ENCODE results near the gene HIBCH. TPM values are rescaled to one million over a fixed set of nuclear protein-coding genes. Genes with fewer than 3 reads are reported as not detected.
"Not testable (repeated sequence)": the region's sequence is repeated elsewhere in the genome, so short reads cannot be mapped to it uniquely, and the experiment has no call there.

The HIBCH gene
- total RNA-seq, 3 donors from 2014 or later, result 17.6 to 28.2 (median 23.1) TPM

DNA sequence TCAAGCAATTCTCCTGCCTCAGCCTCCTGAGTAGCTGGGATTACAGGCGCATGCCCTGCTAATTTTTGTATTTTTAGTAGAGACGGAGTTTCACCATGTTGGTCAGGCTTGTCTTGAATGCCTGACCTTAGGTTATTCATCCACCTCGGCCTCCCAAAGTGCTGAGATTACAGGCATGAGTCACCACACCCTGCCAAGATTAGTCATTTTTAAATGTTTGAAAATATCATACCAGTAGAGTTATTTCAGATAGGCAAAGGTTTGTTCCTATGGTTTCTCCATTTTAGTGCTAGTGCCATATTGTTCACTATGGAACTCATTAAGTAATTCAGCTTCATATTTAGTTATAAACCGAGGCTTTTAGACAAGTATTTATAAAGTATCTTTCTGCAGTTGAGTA, 52.3 kb downstream of the HIBCH start:
- DNase-seq, result no peak
- H3K9me3 Mint-ChIP-seq, result no peaks in the 10 kb centered on the region
- peaks cover 23% of the 10 kb centered on the region for H3K36me3 Mint-ChIP-seq (ENCODE audit: insufficient read depth)
- ATAC-seq, result no peak
- no peak overlapping the region for H3K4me3 Mint-ChIP-seq
- H3K4me1 Mint-ChIP-seq (ENCODE audit: low read depth), result no peaks in the 10 kb centered on the region
- no peaks in the 10 kb centered on the region for H3K27me3 Mint-ChIP-seq (ENCODE audit: low read depth)

DNA sequence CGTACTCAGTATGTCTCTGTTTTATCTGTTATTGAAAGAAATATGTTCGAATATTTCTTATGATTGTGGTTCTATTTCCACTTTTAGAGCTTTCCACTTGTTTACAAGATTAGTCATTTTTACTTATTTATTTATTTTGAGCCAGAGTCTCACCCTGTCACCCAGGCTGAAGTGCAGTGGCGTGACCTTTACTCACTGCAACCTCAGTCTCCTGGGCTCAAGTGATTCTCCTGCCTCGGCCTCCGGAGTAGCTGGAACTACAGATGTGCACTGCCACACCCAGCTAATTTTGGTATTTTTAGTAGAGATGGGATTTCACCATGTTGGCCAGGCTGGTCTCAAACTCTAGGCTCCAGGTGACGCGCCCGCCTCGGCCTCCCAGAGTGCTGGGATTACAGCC, 53.3 kb downstream of the HIBCH start:
- H3K9me3 Mint-ChIP-seq, result no peaks in the 10 kb centered on the region
- H3K36me3 Mint-ChIP-seq (ENCODE audit: insufficient read depth), result peaks cover 15% of the 10 kb centered on the region
- H3K4me1 Mint-ChIP-seq (ENCODE audit: low read depth), result no peaks in the 10 kb centered on the region
- DNase-seq (no peak), ATAC-seq (no peak)
- H3K4me3 Mint-ChIP-seq, result no peak overlapping the region
- no peaks in the 10 kb centered on the region for H3K27me3 Mint-ChIP-seq (ENCODE audit: low read depth)

DNA sequence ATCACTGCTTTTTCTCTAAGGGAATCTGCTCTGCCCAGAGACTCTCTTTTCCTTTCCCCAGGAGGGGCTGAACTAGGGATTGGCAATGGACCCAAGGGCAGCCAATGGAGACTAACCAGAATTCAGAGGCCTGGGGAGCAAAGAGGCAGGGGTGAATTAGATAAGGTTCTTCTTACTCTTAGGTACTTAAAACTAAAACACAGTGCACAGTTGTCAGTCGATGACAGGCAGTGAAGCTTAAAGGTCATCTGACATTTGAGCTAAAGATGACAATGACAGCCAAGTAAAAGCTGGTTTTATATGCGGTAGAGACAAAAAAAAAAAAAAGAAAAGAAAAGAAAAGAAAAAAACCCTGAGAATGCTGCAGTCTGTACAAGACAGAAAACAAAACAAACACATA, 57.8 kb downstream of the HIBCH start:
- H3K27me3 Mint-ChIP-seq (ENCODE audit: low read depth), result no peaks in the 10 kb centered on the region
- ATAC-seq (no peak), DNase-seq (no peak)
- H3K4me3 Mint-ChIP-seq, result no peak overlapping the region
- H3K9me3 Mint-ChIP-seq, result peaks cover 4% of the 10 kb centered on the region
- peaks cover 42% of the 10 kb centered on the region for H3K36me3 Mint-ChIP-seq (ENCODE audit: insufficient read depth)
- no peaks in the 10 kb centered on the region for H3K4me1 Mint-ChIP-seq (ENCODE audit: low read depth)

DNA sequence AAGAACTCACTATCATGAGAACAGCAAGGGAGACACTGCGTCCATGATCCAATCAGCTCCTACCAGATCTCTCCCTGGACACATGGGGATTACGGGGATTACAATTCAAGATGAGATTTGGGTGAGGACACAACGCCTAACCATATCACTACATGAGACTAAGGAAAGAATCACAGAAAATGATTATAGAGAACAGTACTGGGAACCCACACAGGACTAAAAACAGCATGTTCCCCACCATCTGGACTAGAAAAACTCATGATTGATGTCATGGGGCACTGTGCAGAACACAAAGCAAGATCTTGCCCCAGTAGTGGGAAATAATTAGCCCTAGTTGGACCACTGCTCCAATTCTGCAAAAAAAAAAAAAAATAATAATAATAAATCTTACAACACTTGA, 63.5 kb downstream of the HIBCH start:
- peaks cover 4% of the 10 kb centered on the region for H3K9me3 Mint-ChIP-seq
- ATAC-seq (peak in 1 of 2 donors; percentile 25), DNase-seq (no peak)
- no peak overlapping the region for H3K4me3 Mint-ChIP-seq
- no peaks in the 10 kb centered on the region for H3K27me3 Mint-ChIP-seq (ENCODE audit: low read depth)
- peaks cover 50% of the 10 kb centered on the region for H3K36me3 Mint-ChIP-seq (ENCODE audit: insufficient read depth)
- H3K4me1 Mint-ChIP-seq (ENCODE audit: low read depth), result no peaks in the 10 kb centered on the region

DNA sequence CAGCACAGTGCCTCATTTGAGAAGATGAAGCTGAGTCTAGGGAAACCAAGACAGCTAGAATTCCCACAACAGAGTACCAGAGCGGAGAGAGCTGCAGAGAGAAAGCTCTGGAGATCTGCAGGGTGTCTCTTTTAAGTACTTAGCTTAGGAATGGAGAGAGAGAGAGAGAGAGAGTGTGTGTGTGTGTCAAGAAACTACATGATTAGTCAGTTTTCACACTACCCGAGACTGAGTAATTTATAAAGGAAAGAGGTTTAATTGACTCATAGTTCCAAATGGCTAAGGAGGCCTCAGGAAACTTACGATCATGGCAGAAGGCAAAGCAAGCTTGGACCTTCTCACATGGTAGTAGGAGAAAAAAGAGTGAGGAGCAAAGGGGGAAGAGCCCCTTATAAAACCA, 64.0 kb downstream of the HIBCH start:
- H3K27me3 Mint-ChIP-seq (ENCODE audit: low read depth), result no peaks in the 10 kb centered on the region
- DNase-seq (no peak), ATAC-seq (peak; percentile 75 to 82)
- H3K36me3 Mint-ChIP-seq (ENCODE audit: insufficient read depth), result peaks cover 48% of the 10 kb centered on the region
- H3K4me3 Mint-ChIP-seq, result no peak overlapping the region
- H3K9me3 Mint-ChIP-seq, result peaks cover 4% of the 10 kb centered on the region
- H3K4me1 Mint-ChIP-seq (ENCODE audit: low read depth), result no peaks in the 10 kb centered on the region

DNA sequence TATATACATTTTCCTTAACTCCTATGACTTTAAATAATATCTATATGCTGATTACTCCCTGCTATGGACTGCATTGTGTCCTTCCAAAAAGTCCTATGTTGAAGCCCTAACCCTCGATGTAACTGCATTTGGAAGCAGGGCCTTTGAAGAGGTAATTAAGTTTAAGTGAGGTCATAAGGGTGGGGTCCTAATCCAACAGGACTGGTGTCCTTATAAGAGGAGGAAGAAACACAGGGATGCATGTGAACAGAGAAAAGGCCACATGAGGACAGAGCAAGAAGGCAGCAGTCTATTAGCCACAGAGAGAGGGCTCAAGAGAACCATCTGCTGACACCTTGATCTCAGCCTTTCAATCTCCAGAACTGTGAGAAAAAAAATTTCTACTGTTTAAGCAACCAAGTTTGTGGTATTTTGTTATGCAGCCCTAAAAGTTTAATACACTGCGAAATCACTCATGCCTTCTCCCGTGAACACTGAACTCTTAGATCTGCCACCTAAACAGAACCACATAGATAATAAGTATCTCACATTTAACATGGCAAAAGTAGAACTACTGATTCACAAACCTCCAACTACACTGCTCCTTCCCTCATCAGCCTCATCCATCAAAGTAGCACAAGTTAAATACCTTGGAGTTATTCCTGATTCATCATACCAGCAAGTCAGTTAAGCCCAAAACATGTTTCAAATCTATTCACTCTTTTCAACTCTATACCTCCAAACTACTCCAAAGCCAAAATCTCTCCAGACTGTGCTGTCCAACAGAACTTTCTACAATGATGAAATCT, 65.4 kb downstream of the HIBCH start:
- H3K27me3 Mint-ChIP-seq (ENCODE audit: low read depth), result no peaks in the 10 kb centered on the region
- no peak overlapping the region for H3K4me3 Mint-ChIP-seq
- ATAC-seq (no peak), DNase-seq (no peak)
- no peaks in the 10 kb centered on the region for H3K4me1 Mint-ChIP-seq (ENCODE audit: low read depth)
- H3K9me3 Mint-ChIP-seq, result peaks cover 4% of the 10 kb centered on the region
- H3K36me3 Mint-ChIP-seq (ENCODE audit: insufficient read depth), result peaks cover 47% of the 10 kb centered on the region

DNA sequence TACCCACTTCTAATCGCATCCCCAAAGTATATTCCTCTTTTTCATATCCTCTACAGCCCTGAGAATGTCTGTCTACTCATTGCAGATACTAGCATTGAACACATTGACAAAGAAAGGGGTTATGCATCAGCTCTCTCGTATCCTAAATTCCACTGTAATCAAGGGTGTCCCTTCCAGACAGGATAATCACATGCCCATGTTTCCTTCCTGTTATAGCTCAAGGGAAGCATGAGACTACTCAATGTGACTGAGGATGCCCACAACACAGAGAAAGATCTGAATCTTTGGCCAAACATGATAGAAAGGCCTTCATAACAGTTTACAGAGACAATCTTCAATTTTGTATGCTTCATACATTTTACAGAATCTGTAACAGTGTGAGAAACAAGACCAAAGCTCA, 69.2 kb downstream of the HIBCH start:
- ATAC-seq, result no peak
- no peak overlapping the region for H3K4me3 Mint-ChIP-seq
- H3K9me3 Mint-ChIP-seq, result no peaks in the 10 kb centered on the region
- no peaks in the 10 kb centered on the region for H3K4me1 Mint-ChIP-seq (ENCODE audit: low read depth)
- no peak for DNase-seq
- peaks cover 33% of the 10 kb centered on the region for H3K36me3 Mint-ChIP-seq (ENCODE audit: insufficient read depth)
- no peaks in the 10 kb centered on the region for H3K27me3 Mint-ChIP-seq (ENCODE audit: low read depth)

DNA sequence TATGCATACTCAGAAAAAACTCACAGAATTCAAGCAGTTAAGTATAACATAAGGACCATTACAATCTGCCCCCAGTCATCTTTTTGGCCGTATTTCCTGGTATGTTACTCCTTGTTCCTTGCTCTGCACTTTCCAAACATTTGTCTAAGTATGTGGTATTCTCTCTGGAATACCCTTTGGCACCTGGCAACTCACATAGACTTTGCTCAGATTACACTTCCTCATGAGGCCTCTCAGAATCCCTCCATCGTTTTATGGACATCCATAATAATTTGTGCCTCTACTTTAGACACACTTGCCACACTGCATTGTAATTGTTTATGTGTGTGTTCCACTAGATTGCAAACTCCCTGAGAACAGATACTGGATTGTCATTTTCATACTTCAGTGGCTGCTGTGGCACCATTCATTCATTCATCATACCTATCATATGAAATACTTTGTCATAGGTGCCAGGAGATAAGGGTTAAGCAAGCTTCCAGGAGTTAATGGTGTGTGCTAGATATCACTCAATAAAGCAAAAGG, 84.0 kb downstream of the HIBCH start:
- ATAC-seq, result no peak
- H3K4me1 Mint-ChIP-seq (ENCODE audit: low read depth), result no peaks in the 10 kb centered on the region
- H3K9me3 Mint-ChIP-seq, result peaks cover 6% of the 10 kb centered on the region
- no peak for DNase-seq
- H3K27me3 Mint-ChIP-seq (ENCODE audit: low read depth), result no peaks in the 10 kb centered on the region
- peaks cover 50% of the 10 kb centered on the region for H3K36me3 Mint-ChIP-seq (ENCODE audit: insufficient read depth)
- H3K4me3 Mint-ChIP-seq, result no peak overlapping the region

DNA sequence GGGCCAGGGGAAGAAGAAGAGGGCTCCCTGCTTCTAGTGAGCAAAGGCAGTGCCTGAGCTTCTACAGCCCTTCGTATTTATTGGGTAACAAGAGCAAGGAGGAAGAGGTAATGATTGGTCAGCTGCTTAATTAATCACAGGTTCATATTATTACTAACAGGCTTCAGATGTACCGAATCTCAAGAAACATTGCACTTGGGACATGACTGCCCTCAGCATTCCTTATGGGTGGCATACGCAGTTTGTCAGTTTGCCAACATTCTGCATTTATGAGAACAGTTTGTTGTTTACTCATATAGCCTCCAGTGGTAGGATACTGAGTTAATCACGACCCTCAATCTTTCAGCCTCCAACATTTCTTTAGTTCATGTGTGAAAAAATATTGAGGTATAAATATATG, 84.5 kb downstream of the HIBCH start:
- Mint-ChIP-seq H3K36me3 (ENCODE audit: insufficient read depth) (peaks cover 46% of the 10 kb centered on the region), H3K4me3 (no peak overlapping the region), H3K9me3 (peaks cover 6% of the 10 kb centered on the region), H3K27me3 (ENCODE audit: low read depth) (no peaks in the 10 kb centered on the region), H3K4me1 (ENCODE audit: low read depth) (no peaks in the 10 kb centered on the region)
- ATAC-seq (no peak), DNase-seq (no peak)

DNA sequence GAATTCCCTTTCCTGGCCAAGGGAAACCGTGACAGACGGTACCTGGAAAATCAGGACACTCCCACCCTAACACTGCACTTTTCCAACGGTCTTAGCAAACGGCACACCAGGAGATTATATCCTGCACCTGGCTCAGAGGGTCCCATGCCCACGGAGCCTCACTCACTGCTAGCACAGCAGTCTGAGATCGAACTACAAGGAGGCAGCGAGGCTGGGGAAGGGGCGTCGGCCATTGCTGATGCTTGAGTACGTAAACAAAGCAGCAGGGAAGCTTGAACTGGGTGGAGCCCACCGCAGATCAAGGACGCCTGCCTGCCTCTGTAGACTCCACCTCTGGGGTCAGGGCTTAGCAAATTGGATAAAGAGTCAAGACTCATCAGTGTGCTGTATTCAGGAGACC, 95.6 kb downstream of the HIBCH start:
- not testable (repeated sequence) for ATAC-seq; H3K9me3 Mint-ChIP-seq; DNase-seq; H3K27me3 Mint-ChIP-seq (ENCODE audit: low read depth); H3K4me3 Mint-ChIP-seq; H3K4me1 Mint-ChIP-seq (ENCODE audit: low read depth)
- peaks cover 78% of the 10 kb centered on the region for H3K36me3 Mint-ChIP-seq (ENCODE audit: insufficient read depth)

DNA sequence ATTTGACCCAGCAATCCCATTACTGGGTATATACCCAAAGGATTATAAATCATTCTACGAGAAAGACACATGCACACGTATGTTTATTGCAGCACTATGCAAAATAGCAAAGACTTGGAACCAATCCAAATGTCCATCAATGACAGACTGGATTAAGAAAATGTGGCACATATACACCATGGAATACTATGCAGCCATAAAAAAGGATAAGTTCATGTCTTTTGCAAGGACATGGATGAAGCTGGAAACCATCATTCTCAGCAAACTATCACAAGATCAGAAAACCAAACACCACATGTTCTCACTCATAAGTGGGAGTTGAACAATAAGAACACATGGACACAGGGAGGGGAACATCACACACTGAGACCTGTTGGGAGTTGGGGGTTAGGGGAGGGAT, 96.9 kb downstream of the HIBCH start:
- peaks cover 76% of the 10 kb centered on the region for H3K36me3 Mint-ChIP-seq (ENCODE audit: insufficient read depth)
- H3K4me1 Mint-ChIP-seq (ENCODE audit: low read depth); H3K9me3 Mint-ChIP-seq; ATAC-seq; H3K27me3 Mint-ChIP-seq (ENCODE audit: low read depth); H3K4me3 Mint-ChIP-seq; DNase-seq: not testable (repeated sequence)

DNA sequence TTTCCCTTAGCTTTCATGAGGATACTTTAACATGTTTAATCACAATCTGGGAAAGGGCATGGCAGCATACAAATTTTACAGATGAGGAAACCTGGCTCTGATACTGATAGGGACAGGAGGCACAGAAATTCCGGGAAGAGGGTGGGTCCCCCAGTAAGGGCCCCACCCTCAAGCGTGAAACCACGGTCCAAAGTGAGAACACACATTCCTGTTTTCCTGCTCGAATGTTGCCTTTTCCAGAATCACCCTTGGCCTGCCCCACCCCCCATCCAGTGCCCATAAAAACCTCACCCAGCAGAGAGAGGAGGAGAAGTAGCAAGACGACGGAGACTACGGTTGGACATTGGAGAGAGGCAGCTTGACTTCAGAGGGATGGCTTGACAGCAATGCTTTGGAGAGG, 98.2 kb downstream of the HIBCH start:
- peaks cover 73% of the 10 kb centered on the region for H3K36me3 Mint-ChIP-seq (ENCODE audit: insufficient read depth)
- no peak for DNase-seq
- no peaks in the 10 kb centered on the region for H3K27me3 Mint-ChIP-seq (ENCODE audit: low read depth)
- H3K4me3 Mint-ChIP-seq, result no peak overlapping the region
- no peak for ATAC-seq
- peaks cover 4% of the 10 kb centered on the region for H3K4me1 Mint-ChIP-seq (ENCODE audit: low read depth)
- peaks cover 3% of the 10 kb centered on the region for H3K9me3 Mint-ChIP-seq

DNA sequence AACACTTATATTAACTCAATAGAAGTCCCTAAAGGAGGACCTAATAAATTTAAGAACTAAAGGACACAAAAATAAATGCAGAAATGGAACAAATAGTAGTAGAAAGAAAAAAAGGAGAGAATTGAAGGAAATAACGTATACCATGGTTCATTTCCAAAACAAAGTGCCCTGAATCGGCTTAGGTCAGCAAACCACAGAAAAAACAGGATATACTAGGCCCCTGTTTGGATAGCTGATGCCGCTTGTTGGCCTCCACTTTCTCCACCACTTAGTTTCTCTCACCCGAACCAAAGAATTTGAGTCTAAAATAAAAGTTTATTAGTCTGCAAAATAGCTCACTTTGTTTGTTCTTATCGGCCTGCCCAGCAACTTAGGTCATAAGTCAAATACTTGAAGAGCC, 100.4 kb downstream of the HIBCH start:
- DNase-seq (no peak), ATAC-seq (no peak)
- no peak overlapping the region for H3K4me3 Mint-ChIP-seq
- peaks cover 3% of the 10 kb centered on the region for H3K9me3 Mint-ChIP-seq
- peaks cover 67% of the 10 kb centered on the region for H3K36me3 Mint-ChIP-seq (ENCODE audit: insufficient read depth)
- H3K4me1 Mint-ChIP-seq (ENCODE audit: low read depth), result peaks cover 18% of the 10 kb centered on the region
- no peaks in the 10 kb centered on the region for H3K27me3 Mint-ChIP-seq (ENCODE audit: low read depth)

DNA sequence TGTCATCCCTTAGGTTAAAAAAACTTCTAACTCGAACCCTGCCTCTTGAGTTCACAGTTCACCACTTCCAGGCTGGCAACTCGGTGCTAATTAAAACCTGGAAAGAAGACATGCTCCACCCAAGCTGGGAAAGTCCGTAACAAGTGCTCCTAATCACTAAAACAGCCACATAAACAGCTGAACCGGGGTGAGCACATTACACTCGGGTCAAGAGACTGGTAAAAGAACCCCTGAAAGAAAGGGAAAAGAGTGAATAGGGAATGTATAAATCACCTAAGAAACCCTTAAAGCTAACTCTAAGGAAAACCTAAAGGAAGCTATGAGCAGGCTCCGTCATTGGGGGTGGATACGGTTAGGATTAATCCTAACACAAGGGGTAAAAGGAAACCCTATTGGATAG, 102.0 kb downstream of the HIBCH start:
- DNase-seq, result no peak
- H3K9me3 Mint-ChIP-seq, result no peaks in the 10 kb centered on the region
- no peak for ATAC-seq
- H3K4me3 Mint-ChIP-seq, result no peak overlapping the region
- no peaks in the 10 kb centered on the region for H3K27me3 Mint-ChIP-seq (ENCODE audit: low read depth)
- peaks cover 59% of the 10 kb centered on the region for H3K36me3 Mint-ChIP-seq (ENCODE audit: insufficient read depth)
- H3K4me1 Mint-ChIP-seq (ENCODE audit: low read depth), result peaks cover 18% of the 10 kb centered on the region

DNA sequence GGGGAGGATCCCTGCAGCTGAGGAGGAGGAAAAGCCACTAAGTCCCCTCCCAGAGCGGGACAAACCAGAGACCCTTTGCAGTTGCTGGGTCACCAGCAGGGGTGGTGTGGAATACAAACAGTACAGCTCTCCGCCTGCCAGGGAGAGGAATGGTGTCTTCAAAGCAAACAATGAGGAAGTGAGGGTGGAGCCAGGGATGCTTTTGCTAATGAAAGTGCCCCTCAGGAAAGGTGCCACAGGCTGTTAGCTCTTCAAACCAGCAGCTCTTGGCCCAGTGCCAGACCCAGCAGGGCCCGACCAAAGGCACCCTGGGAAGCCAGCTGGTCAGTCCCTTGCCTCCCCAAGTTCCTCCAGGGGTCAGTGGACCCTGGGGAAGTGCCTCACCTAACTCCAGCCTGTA, 102.8 kb downstream of the HIBCH start:
- Mint-ChIP-seq H3K4me3 (no peak overlapping the region), H3K36me3 (ENCODE audit: insufficient read depth) (peaks cover 52% of the 10 kb centered on the region), H3K27me3 (ENCODE audit: low read depth) (no peaks in the 10 kb centered on the region), H3K9me3 (no peaks in the 10 kb centered on the region), H3K4me1 (ENCODE audit: low read depth) (peaks cover 18% of the 10 kb centered on the region)
- ATAC-seq (no peak), DNase-seq (no peak)

All from activated T-cell treated with anti-CD3 and anti-CD28 coated beads, Interleukin-2, amount 50 U/mL, for 4 hours (primary cell).